ENCODE measurements around the gene FLAD1.

GRCh38 chr1:155017946-155018316 is 34.8 kb downstream of the FLAD1 start:
- no peak for TF ChIP-seq CTCF (IDR thresholded peaks at IDR 0.05; ENCODE audit: low read depth, low read length)
- peak; percentile 15 for TF ChIP-seq POLR2A (IDR thresholded peaks at IDR 0.05; ENCODE audit: extremely low read depth, insufficient read length)
